DOHH2 (cell line): ENCODE results near the gene CACNA2D3.

Experiments used
- H3F3A ChIP-seq: fragments of 200-600 bp; sonication (generic), shearing (Covaris generic); 2 replicates; pipeline ENCODE4 v1.6.0; 2016; ENCODE audit warnings: antibody characterized with exemption, mild to moderate bottlenecking; ENCODE audit not compliant: control insufficient read depth, insufficient read depth
- H3K27ac ChIP-seq: fragments of 200-600 bp; sonication (generic); 2 replicates; pipeline ENCODE4 v1.5.1; 2014; ENCODE audit warnings: low read depth, mild to moderate bottlenecking, low read length, moderate library complexity
- H3K27me3 ChIP-seq: fragments of 200-600 bp; sonication (generic); 2 replicates; pipeline ENCODE4 v1.6.1; 2014; ENCODE audit warnings: mild to moderate bottlenecking, low read length, mixed read lengths; ENCODE audit not compliant: control insufficient read depth
- H3K36me3 ChIP-seq: fragments of 200-600 bp; sonication (generic); 2 replicates; pipeline ENCODE4 v1.6.1; 2014; ENCODE audit warnings: mild to moderate bottlenecking, low read length, moderate library complexity, mixed read lengths; ENCODE audit not compliant: control insufficient read depth
- H3K4me1 ChIP-seq: fragments of 200-600 bp; sonication (generic); 2 replicates; pipeline ENCODE4 v1.6.1; 2014; ENCODE audit warnings: mild to moderate bottlenecking, low read length, mixed read lengths; ENCODE audit not compliant: control insufficient read depth
- H3K4me2 ChIP-seq: fragments of 200-600 bp; sonication (generic); 2 replicates; pipeline ENCODE4 v1.6.0; 2014; ENCODE audit warnings: mild to moderate bottlenecking, low read length, moderate library complexity
- H3K4me3 ChIP-seq: fragments of 200-600 bp; sonication (generic); 2 replicates; pipeline ENCODE4 v1.5.1; 2014; ENCODE audit warnings: mild to moderate bottlenecking, low read length, mixed read lengths
- H3K79me2 ChIP-seq: fragments of 200-600 bp; sonication (generic); 2 replicates; pipeline ENCODE4 v1.6.1; 2014; ENCODE audit warnings: mild to moderate bottlenecking, low read length, mixed read lengths; ENCODE audit not compliant: control insufficient read depth
- H3K9me2 ChIP-seq: fragments of 200-600 bp; sonication (generic); replicated peaks from 2 replicates; pipeline ENCODE4 v1.6.1; 2014; ENCODE audit warnings: mild to moderate bottlenecking, low read length, mixed read lengths; ENCODE audit not compliant: control insufficient read depth
- H3K9me3 ChIP-seq: fragments of 200-600 bp; sonication (generic); 2 replicates; pipeline ENCODE4 v1.6.1; 2014; ENCODE audit warnings: antibody characterized with exemption, low read length, mixed read lengths; ENCODE audit not compliant: control insufficient read depth, insufficient read depth
- H4K20me1 ChIP-seq: fragments of 200-600 bp; sonication (generic); 2 replicates; pipeline ENCODE4 v1.6.0; 2014; ENCODE audit warnings: low read depth, mild to moderate bottlenecking, antibody characterized with exemption, low read length, moderate library complexity; ENCODE audit not compliant: control insufficient read depth, insufficient read depth
- EZH2phosphoT487 ChIP-seq: fragments of 200-600 bp; sonication (generic); IDR thresholded peaks from 2 replicates; pipeline ENCODE4 v1.6.1; 2017; ENCODE audit warnings: borderline replicate concordance, mild to moderate bottlenecking, antibody characterized with exemption, low read length, moderate library complexity, mixed read lengths
- TF ChIP-seq, protein P1 (sequence below): fragments of 200-600 bp; sonication (generic); IDR thresholded peaks from one replicate; pipeline ENCODE4 v1.5.1; 2014; ENCODE audit warnings: antibody characterized with exemption, mild to moderate bottlenecking, low read depth, low read length; ENCODE audit not compliant: poor library complexity, severe bottlenecking

The CACNA2D3 gene

GRCh38 chr3:54871867-54872266 lies 749.5 kb downstream of the CACNA2D3 start:
- TF ChIP-seq, protein P1, sequence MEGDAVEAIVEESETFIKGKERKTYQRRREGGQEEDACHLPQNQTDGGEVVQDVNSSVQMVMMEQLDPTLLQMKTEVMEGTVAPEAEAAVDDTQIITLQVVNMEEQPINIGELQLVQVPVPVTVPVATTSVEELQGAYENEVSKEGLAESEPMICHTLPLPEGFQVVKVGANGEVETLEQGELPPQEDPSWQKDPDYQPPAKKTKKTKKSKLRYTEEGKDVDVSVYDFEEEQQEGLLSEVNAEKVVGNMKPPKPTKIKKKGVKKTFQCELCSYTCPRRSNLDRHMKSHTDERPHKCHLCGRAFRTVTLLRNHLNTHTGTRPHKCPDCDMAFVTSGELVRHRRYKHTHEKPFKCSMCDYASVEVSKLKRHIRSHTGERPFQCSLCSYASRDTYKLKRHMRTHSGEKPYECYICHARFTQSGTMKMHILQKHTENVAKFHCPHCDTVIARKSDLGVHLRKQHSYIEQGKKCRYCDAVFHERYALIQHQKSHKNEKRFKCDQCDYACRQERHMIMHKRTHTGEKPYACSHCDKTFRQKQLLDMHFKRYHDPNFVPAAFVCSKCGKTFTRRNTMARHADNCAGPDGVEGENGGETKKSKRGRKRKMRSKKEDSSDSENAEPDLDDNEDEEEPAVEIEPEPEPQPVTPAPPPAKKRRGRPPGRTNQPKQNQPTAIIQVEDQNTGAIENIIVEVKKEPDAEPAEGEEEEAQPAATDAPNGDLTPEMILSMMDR, result no peak
- TF ChIP-seq EZH2phosphoT487, result no peak
- H3K4me2 ChIP-seq, result no peak overlapping the region
- no peaks in the 10 kb centered on the region for H3K4me1 ChIP-seq
- H4K20me1 ChIP-seq, result no peaks in the 10 kb centered on the region
- H3K4me3 ChIP-seq, result no peak overlapping the region
- no peak overlapping the region for H3K27ac ChIP-seq
- H3F3A ChIP-seq, result no peaks in the 10 kb centered on the region
- no peaks in the 10 kb centered on the region for H3K9me3 ChIP-seq
- H3K36me3 ChIP-seq, result no peaks in the 10 kb centered on the region
- H3K9me2 ChIP-seq, result no peaks in the 10 kb centered on the region
- no peaks in the 10 kb centered on the region for H3K79me2 ChIP-seq
- H3K27me3 ChIP-seq, result no peaks in the 10 kb centered on the region

GRCh38 chr3:54873059-54874010 lies 751.0 kb downstream of the CACNA2D3 start:
- no peaks in the 10 kb centered on the region for H3K79me2 ChIP-seq
- TF ChIP-seq, protein P1, result no peak
- no peak for TF ChIP-seq EZH2phosphoT487
- H3K4me3 ChIP-seq, result no peak overlapping the region
- no peaks in the 10 kb centered on the region for H4K20me1 ChIP-seq
- no peaks in the 10 kb centered on the region for H3K9me3 ChIP-seq
- no peaks in the 10 kb centered on the region for H3F3A ChIP-seq
- no peaks in the 10 kb centered on the region for H3K36me3 ChIP-seq
- no peaks in the 10 kb centered on the region for H3K4me1 ChIP-seq
- H3K4me2 ChIP-seq, result no peak overlapping the region
- H3K27ac ChIP-seq, result no peak overlapping the region
- H3K9me2 ChIP-seq, result no peaks in the 10 kb centered on the region
- H3K27me3 ChIP-seq, result no peaks in the 10 kb centered on the region

GRCh38 chr3:54874816-54875556 lies 752.6 kb downstream of the CACNA2D3 start:
- no peaks in the 10 kb centered on the region for H3K27me3 ChIP-seq
- H3K4me3 ChIP-seq, result no peak overlapping the region
- no peaks in the 10 kb centered on the region for H3K4me1 ChIP-seq
- no peaks in the 10 kb centered on the region for H3K79me2 ChIP-seq
- H3K4me2 ChIP-seq, result no peak overlapping the region
- H3K9me2 ChIP-seq, result no peaks in the 10 kb centered on the region
- H3F3A ChIP-seq, result no peaks in the 10 kb centered on the region
- no peaks in the 10 kb centered on the region for H3K36me3 ChIP-seq
- no peak overlapping the region for H3K27ac ChIP-seq
- H4K20me1 ChIP-seq, result no peaks in the 10 kb centered on the region
- no peaks in the 10 kb centered on the region for H3K9me3 ChIP-seq
- TF ChIP-seq EZH2phosphoT487, result no peak
- TF ChIP-seq, protein P1, result no peak
